GM10248 (cell line): ENCODE measurements around the gene MACF1.

Source experiments
- CTCF ChIA-PET: fragments of 300-600 bp; sonication (Branson Sonifier 250); formaldehyde crosslinking; extraction: SDS; loops from one replicate; lab custom pipeline; 2021; ENCODE audit warnings: antibody characterized with exemption; lab: Yijun Ruan, JAX
- POLR2A ChIA-PET: fragments of 350-650 bp; sonication (Branson Sonifier 250); formaldehyde crosslinking; extraction: SDS; loops from one replicate; lab custom pipeline; 2020; ENCODE audit warnings: antibody characterized with exemption; lab: Yijun Ruan, JAX
- DNase-seq: peaks from one replicate; pipeline ENCODE4 v3.0.0; 2012; ENCODE audit errors: extremely low spot score
- TF ChIP-seq, protein P1 (sequence below): IDR thresholded peaks from 2 replicates; pipeline ENCODE4 v1.5.1; 2012; ENCODE audit warnings: mild to moderate bottlenecking, low read depth; ENCODE audit errors: extremely low read depth, missing control alignments, control extremely low read depth

Gene MACF1

DNA sequence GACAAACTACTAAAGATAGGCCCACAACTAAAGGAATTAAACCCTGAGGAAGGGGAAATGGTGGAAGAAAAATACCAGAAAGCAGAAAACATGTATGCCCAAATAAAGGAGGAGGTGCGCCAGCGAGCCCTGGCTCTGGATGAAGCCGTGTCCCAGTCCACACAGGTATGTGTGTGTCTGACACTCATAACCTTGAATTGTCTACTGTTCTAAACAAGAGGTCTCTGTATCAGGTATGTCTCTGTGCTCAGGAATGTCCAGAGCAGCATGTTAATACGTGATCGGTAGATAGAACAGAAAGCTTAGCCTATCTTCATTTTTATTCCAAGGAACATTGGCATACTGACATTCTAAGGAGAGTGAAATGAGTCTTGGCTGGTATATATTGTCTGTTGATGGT, 231.1 kb downstream of the MACF1 start:
- TF ChIP-seq, protein P1, sequence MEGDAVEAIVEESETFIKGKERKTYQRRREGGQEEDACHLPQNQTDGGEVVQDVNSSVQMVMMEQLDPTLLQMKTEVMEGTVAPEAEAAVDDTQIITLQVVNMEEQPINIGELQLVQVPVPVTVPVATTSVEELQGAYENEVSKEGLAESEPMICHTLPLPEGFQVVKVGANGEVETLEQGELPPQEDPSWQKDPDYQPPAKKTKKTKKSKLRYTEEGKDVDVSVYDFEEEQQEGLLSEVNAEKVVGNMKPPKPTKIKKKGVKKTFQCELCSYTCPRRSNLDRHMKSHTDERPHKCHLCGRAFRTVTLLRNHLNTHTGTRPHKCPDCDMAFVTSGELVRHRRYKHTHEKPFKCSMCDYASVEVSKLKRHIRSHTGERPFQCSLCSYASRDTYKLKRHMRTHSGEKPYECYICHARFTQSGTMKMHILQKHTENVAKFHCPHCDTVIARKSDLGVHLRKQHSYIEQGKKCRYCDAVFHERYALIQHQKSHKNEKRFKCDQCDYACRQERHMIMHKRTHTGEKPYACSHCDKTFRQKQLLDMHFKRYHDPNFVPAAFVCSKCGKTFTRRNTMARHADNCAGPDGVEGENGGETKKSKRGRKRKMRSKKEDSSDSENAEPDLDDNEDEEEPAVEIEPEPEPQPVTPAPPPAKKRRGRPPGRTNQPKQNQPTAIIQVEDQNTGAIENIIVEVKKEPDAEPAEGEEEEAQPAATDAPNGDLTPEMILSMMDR, result no peak
- POLR2A ChIA-PET, result no interaction called here
- CTCF ChIA-PET, result interaction anchor here (1.1 to 1.3 kb wide), 2 partner anchors 103 to 115 kb away, joined by 3 read pairs; no protein-coding TSS in a partner anchor
- DNase-seq, result no peak

DNA sequence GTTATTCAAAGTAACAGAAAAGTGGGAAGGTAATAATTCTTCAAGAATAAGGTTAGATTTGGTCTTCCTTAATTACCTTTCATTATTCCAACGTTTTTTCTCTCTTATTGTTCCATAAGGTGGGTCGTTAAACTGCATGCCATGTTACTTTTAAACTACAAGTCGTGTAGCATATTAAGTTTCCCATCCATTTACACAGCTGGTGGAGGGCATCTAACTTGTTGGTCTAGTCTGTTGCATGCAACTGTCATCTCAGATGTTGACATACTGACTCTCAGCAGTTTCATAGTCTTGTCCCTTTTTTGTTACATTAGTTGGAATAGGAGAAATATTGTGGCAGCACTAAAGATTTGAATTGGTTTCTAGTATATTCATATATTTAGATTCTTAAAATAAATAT, 232.3 kb downstream of the MACF1 start:
- ChIA-PET POLR2A (no interaction called here), CTCF (interaction anchor here (1.8 kb wide), 1 partner anchor 11 kb away, joined by 7 read pairs; no protein-coding TSS in a partner anchor)
- TF ChIP-seq, protein P1, result no peak
- no peak for DNase-seq

DNA sequence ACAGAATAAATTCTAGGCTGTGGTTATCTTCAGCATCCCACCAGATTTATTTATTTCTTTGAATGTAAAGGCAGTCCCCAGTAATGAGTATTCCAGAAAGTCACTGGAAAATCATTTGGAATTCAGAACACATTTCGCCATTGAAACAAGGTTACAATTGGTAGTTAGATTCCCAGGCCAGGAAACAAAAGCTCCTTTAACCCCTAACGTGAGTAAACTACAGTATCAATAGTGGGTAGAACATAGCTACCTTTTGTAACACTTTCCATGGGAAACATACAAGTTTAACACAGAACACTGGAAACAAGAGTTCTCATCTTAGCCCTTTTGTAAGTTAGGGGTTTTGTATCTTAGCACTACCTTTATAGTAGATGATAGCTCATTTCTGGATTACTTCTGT, 233.5 kb downstream of the MACF1 start:
- CTCF ChIA-PET, result interaction anchor here (1.3 to 2.3 kb wide), 3 partner anchors 10 to 246 kb away, joined by 3 to 7 read pairs (median 5); no protein-coding TSS in a partner anchor
- POLR2A ChIA-PET, result no interaction called here
- TF ChIP-seq, protein P1, result no peak
- DNase-seq, result no peak

DNA sequence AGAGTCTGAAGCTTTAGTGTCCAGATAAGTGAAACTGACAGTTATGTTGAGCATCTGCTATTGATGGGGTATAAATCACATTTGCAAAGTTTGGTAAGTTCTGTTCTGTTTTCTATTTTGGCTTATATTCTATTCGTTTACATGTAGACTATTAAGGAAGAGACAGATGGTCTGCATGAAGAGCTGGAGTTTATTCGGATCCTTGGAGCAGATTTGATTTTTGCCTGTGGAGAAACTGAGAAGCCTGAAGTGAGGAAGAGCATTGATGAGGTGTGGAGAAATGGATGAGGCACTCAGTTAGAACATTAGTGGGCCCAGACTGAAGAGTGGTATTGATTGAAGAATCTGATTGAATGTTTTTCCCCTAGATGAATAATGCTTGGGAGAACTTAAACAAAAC, 236.4 kb downstream of the MACF1 start:
- POLR2A ChIA-PET, result no interaction called here
- no peak for DNase-seq
- TF ChIP-seq, protein P1, result no peak
- CTCF ChIA-PET, result interaction anchor here (1.1 to 3.4 kb wide), 4 partner anchors 9 to 98 kb away, joined by 5 to 11 read pairs (median 6); no protein-coding TSS in a partner anchor

DNA sequence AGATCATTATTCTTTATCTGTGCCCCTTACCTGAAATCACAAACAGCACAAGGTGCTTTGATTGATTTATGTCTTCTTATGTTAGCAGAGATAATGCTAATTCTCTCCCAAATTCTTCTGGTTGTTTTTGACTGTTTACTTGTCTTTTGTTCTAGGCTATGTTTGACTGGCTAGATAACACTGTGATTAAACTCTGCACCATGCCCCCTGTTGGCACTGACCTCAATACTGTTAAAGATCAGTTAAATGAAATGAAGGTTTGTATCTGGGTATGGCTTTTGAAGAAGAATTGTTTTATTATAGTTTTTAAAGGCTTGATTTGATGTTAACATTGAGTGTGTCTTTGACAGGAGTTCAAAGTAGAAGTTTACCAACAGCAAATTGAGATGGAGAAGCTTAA, 237.3 kb downstream of the MACF1 start:
- DNase-seq, result no peak
- CTCF ChIA-PET, result interaction anchor here (1.1 to 3.4 kb wide), 5 partner anchors 10 to 343 kb away, joined by 3 to 11 read pairs (median 5); no protein-coding TSS in a partner anchor
- POLR2A ChIA-PET, result no interaction called here

DNA sequence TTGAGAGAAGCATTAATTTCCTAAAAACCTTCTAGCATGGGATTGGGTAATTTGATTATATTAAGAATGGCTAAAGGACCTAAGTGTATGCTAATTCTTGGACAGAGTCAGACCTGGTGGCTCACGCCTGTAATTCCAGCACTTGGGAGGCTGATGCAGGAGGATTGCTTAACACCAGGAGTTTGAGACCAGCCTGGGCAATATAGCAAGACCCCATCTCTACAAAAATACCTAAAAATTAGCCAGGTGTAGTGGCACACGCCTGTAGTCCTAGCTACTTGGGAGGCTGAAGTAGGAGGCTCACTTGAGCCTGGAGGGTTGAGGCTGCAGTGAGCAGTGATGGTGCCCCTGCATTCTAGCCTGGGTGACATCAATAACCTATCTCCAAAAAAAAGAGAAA, 241.1 kb downstream of the MACF1 start:
- DNase-seq, result no peak
- TF ChIP-seq, protein P1, result no peak
- ChIA-PET CTCF (interaction anchor here (0.8 to 1.1 kb wide), 2 partner anchors 14 to 31 kb away, joined by 3 read pairs; no protein-coding TSS in a partner anchor), POLR2A (no interaction called here)

More for the DNA sequence above, 237.3 kb downstream of the MACF1 start:
- TF ChIP-seq, protein P1, result no peak
